SKM-1 treated with dmso at 0.1 percent for 144 hours (cell line): Measurements from ENCODE around the gene TNFRSF18.
"Not testable (repeated sequence)": the region's sequence is repeated elsewhere in the genome, so short reads cannot be mapped to it uniquely, and the experiment has no call there.

Experiments used
- DNase-seq: peaks from one replicate; lab custom pipeline; 2025; ENCODE audit not compliant: unreplicated experiment; lab: John Stamatoyannopoulos, UW

Gene TNFRSF18

DNA sequence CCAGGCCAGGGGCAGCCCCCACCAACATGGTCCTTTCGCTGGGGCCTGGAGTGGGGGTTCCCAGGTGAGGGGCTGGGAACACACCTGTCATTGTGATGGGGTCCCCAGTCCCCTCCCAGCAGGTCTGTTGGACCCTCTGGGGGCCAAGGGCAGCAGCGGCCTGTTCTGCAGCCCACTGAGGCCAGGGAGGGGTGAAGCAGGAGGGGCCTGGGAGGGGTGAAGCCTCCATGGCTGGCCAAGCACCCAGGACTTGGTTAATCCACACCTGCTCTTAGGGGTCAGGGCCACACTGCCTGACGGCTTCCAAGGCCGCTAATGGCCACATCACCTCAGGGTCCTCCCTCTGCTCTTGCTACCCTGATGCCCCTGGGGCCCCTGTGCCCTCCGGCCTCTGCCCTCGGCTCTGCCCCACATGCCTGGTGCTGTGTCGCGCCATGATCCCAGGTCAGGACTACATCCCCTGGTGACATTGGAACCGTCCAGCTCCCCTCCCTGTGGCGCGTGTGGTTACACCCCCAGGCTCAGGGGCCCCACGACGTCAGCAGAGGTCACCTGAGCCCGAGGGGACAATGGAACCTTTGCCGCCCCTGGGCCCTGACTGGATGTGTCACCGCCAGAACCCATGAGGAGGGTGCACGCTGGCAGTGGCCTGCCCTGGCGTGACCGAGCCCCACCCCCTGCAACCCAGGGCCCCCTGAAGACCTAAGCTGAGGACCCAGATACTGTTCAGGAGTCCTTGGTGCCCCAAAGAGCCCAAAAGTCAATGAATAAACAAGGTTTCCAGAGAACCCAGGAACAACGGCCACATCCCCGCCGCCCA is 7.0 kb downstream of the TNFRSF18 start:
- no peak for DNase-seq

GRCh38 chr1:1198423-1199140 is 7.8 kb downstream of the TNFRSF18 start:
- DNase-seq = no peak

- DNase-seq = no peak
Observed at GRCh38 chr1:1197551-1198422, 8.6 kb downstream of the TNFRSF18 start.

- no peak for DNase-seq
Observed at GRCh38 chr1:1197188-1197500, 9.2 kb downstream of the TNFRSF18 start.

DNA sequence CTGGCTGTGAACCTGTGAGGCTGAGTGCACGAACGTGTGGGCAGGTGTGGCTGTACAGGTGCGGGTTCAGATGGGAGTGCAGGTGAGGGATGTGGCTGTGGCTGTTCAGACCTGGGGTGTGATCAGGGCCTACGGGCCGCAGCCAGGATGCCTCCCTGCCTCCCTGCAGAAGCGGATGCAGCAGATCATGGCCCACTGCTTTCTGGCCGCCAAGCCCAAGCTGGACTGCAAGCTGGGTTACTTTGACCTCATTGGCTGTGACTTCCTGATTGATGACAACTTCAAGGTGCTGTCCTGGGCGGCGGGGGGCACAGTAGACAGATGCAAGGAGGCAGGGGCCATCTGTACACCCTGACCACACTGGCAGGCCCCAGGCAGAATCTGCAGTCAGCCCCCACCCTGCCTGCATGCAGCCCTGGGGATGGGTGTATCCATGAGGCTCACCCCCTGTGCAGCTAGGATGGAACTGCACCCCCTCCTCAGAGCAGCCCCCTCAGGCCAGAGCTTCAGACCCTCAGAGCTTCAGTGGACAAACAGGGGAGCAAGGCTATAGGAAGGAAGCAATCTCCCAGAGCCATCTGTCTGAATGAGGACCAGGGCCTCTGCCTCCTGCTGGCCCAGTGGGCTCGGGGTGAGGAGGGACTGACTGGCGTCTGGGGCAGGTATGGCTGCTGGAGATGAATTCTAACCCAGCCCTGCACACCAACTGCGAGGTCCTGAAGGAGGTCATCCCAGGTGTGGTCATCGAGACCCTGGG is 9.8 kb downstream of the TNFRSF18 start:
- no peak for DNase-seq

DNA sequence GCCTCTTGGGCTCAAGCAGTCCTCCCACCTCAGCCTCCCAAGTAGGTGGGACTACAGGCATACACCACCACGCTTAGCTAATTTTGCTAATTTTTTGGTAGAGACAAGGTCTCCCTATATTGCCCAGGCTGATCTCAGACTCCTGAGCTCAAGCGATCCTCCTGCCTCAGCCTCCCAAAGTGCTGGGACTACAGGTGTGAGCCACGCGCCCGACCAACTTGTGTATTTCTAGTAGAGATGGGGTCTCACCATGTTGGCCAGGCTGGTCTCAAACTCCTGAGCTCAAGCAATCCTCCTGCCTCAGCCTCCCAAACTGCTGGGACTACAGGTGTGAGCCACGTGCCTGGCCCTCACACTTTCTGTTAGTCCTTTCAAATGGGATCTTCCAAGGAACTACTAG is 10.7 kb downstream of the TNFRSF18 start:
- not testable (repeated sequence) for DNase-seq

GRCh38 chr1:1194723-1195122 is 11.7 kb downstream of the TNFRSF18 start:
- no peak for DNase-seq

GRCh38 chr1:1191734-1192133 is 14.7 kb downstream of the TNFRSF18 start:
- DNase-seq = no peak

- DNase-seq = no peak
Observed at GRCh38 chr1:1189111-1189510, 17.3 kb downstream of the TNFRSF18 start.

GRCh38 chr1:1187938-1188337 is 18.5 kb downstream of the TNFRSF18 start:
- no peak for DNase-seq

GRCh38 chr1:1185101-1185765 is 21.2 kb downstream of the TNFRSF18 start:
- DNase-seq = no peak

DNA sequence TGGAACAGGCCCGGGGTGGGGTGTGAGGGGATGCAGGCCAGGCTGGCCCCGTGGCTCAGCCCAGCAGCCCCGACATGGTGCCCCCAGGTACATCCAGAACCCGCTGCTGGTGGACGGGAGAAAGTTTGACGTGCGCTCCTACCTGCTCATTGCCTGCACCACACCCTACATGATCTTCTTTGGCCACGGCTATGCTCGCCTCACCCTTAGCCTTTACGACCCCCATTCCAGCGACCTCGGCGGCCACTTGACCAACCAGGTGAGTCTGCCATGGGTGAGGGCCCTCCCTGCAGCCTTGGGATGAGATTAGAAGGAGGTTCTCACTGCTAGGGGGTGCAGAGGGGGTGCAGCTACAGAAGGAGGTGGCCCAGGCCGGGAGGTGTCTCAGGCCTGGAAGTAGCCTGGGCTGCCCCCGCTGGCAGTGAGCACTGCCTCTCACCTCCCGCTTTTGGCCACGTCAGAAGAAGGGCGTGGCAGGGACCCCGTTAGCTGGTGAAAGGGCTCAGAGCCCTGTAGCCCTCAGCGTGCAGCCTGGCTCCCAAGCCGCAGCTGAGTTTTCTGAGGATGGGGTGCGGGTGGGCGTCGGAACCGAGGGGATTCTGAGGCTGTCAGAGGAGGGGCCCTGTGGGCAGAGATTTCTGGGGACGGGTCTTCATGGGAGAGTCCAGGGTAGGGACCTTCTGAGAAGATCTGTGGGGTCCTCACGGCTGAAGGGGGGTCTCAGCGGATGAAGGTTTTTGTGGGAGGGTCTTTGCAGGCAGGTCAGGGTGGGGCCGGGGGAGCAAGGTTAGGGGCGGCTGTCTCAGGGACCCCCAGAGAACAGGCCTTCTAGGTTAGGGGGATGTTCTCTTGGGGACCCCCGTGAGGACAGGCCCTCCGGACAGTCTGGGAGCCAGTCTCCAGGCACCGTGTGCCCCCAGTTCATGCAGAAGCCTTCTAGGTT is 22.3 kb downstream of the TNFRSF18 start:
- DNase-seq = no peak

DNA sequence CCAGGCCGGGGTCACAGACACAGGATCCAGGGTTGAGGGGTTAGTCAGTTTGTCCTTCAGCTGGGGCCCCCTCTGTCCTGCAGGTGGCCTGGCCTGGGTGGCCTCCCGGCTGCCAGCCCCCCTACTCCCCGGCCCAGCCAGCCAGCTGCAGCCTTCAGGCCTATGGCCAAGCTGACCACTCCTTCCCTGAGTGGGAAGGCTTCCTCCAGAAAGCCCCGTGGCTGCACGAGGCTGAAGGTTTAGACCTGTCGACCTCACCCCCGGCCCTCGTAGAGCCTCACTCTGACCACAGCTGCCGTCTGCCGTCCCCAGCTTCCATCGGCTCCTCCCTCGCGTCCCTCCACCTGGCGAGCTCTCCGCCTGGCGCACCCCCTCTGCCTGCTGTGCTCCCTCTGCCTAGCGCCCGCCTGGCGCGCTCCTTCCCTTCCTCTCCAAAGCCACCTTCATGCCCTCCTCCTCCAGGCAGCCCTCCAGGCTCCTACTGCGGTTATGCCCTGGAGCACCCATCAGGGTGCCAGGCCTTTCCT is 23.1 kb downstream of the TNFRSF18 start:
- no peak for DNase-seq

DNA sequence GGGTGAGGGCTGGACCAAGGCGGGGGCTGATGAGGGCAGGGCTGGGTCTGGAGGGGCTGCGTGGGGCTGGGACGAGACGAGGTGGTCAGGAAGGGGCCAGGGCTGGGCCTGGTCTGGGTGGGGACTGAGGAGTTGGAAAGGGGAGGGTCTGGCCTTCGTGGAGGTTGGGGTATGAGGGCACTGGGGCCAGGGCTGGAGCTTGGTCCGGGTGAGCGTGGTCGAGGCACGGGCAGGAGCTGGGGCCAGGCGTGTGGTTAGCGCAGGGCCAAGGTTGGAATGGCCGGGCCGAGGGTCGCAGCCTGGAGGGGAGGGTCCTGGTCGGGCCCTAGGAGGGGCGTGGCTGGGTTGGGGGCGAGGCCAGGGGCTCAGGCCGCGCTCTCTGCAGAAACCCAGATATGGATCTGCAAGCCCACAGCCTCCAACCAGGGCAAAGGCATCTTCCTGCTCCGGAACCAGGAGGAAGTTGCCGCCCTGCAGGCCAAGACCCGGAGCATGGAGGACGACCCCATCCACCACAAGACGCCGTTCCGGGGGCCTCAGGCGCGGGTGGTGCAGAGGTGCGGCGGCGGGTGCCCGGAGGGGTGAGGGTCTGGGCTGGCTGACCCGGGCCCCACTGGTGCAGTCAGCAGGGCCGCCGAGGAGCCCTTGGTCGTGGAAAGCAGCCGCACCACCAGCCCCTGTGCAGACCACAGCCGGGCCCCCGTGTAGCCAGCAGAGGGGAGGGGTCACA is 23.7 kb downstream of the TNFRSF18 start:
- DNase-seq = no peak

GRCh38 chr1:1181938-1182410 is 24.4 kb downstream of the TNFRSF18 start:
- DNase-seq = no peak

GRCh38 chr1:1181129-1181937 is 25.1 kb downstream of the TNFRSF18 start:
- DNase-seq = no peak
